Epithelial cell of proximal tubule (primary cell): ENCODE results near the gene NELL1. TPM values are rescaled to one million over a fixed set of nuclear protein-coding genes. Genes with fewer than 3 reads are reported as not detected.
A peak's percentile ranks its signal among the peaks of the same experiment; 100 is the strongest.

Experiments used
- DNase-seq: peaks from one replicate; pipeline ENCODE4 v3.0.0-alpha.2; 2011; ENCODE audit warnings: low read depth
- H3K4me3 ChIP-seq: 2 replicates; pipeline ENCODE4 v1.5.1; 2011; ENCODE audit warnings: low read depth, mild to moderate bottlenecking, low read length
- CTCF ChIP-seq: conservative IDR thresholded peaks from 2 replicates; pipeline ENCODE4 v1.5.1; 2012; ENCODE audit warnings: low read depth, mild to moderate bottlenecking, low read length
- total RNA-seq: library from RNA; depleted of rRNA; stranded (reverse); fragments of >200 nt; gene quantifications from 2 replicates; pipeline ENCODE4 v1.2.3, GENCODE V29; 2015

The NELL1 gene
- not detected in 2 replicates for total RNA-seq

DNA sequence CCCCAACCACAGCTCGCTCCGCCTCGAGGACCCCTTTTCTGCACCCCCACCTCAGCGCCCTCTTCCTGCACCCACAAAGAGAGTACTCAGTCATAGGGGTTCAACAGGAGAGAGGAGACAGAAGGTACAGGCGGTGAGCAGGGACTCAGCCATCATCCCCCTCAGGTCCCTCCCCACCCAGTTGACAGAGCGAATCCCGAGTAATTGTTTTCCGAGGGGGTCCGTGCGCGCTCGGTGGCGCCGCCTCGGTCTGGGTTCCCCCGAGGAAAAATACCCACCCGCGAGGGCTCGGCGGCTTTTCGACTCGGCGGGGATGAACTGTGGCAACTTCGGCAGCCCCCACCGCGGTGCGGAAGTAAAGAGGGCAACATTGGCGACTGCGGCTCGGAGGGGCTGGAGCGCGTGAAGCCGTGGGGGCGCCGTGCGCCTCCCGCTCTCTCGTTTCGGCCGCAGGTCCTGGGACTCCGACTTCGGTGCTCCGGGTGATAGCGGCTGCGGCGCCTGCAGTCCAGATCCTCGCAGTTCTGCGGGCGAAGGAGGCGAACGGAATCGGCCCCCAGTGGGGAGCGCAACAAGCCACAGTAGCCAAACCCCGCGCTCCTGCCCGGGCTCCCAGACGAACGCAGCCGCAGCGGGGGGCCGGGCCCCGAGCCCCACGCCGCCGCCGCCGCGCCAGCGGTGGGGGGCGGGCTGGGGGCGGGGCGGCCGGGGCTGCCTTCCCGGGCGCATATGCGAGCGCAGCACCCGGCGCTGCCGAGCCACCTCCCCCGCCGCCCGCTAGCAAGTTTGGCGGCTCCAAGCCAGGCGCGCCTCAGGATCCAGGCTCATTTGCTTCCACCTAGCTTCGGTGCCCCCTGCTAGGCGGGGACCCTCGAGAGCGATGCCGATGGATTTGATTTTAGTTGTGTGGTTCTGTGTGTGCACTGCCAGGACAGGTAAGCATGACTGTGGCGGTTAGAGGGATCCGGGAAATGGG, at the start of gene NELL1:
Gene NELL1, plus strand, starts transcription at position 743 of the 976 bp plus-strand sequence.
- DNase-seq, result no peak
- peak within 1 kb of the TSS; percentile 20 for H3K4me3 ChIP-seq
- TF ChIP-seq CTCF, result no peak

GRCh38 chr11:20620988-20621387, 48.4 kb upstream of the NELL1 start:
- no peak overlapping the region for H3K4me3 ChIP-seq
- no peak for DNase-seq
- no peak for TF ChIP-seq CTCF

DNA sequence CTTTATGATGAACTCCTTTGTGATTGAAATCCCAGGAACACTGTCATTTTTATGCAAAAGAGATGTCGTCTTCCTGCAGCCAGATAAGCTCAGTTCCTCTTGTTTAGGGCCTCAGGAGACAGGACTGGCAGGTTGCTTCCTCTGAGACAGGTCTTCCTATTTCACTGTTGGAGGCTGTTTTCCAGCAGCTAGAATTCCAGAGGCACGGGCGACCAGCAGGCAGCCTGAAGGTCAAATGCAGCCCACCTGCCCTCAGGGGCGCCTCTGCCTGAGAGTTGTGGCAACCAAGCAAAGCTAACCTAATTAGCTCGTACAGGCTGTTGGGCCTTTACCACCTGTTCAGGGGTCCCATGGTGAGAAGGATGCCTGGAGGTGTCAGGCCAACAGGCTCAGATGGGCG, 47.7 kb upstream of the NELL1 start:
- no peak for DNase-seq
- H3K4me3 ChIP-seq, result no peak overlapping the region
- no peak for TF ChIP-seq CTCF

DNA sequence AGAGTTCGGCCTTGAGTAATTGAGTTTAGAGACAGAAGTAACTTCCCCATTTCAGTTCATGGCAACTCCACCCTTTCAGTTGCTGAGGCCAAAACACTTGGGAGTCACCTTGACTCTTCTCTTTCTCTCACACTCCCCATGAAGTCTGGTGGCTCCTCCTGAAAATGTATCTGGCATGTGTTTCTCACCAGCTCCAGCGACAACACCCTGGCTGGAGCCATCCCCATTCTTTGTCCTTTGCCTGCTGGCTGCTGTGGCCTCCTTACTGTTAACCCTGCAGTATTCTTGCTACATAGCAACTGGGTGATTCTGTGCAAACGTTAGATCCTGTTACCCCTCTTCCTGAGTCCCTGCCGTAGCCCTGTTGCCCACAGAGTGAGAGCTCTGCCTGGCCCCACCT, 46.1 kb upstream of the NELL1 start:
- DNase-seq, result no peak
- TF ChIP-seq CTCF, result no peak
- H3K4me3 ChIP-seq, result no peak overlapping the region

- no peak overlapping the region for H3K4me3 ChIP-seq
- no peak for DNase-seq
- no peak for TF ChIP-seq CTCF
These were observed 43.1 kb upstream of the NELL1 start for GRCh38 chr11:20626279-20626678.

- no peak for TF ChIP-seq CTCF
- no peak for DNase-seq
- no peak overlapping the region for H3K4me3 ChIP-seq
These were observed 42.4 kb upstream of the NELL1 start for GRCh38 chr11:20627026-20627425.

DNA sequence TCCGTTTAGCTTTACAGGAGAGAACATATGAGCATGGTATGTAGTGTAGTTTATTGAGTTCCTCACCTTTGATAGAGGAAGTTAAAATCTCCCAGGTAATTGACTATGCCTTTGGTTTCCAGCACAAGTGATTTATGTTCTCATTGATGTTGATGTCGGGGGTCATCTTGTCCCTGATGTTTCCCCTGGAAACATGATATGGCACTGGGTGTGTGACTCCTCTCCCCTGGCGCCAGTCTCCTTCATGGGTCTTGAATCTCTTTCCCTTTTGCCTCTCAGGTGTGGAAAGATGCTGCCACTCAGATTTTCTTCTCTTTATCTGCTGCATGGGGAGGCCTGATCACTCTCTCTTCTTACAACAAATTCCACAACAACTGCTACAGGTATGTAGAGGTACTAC, 41.7 kb upstream of the NELL1 start:
- DNase-seq, result no peak
- H3K4me3 ChIP-seq, result no peak overlapping the region
- no peak for TF ChIP-seq CTCF
